GM21717 (cell line): Measurements from ENCODE around the gene MUS81.

Experiments used
- ATAC-seq: cut with Tn5 transposase; IDR thresholded peaks from one replicate; pipeline ENCODE4 v1.9.1; 2021; ENCODE audit warnings: mild to moderate bottlenecking, moderate library complexity; ENCODE audit not compliant: unreplicated experiment

The MUS81 gene

DNA sequence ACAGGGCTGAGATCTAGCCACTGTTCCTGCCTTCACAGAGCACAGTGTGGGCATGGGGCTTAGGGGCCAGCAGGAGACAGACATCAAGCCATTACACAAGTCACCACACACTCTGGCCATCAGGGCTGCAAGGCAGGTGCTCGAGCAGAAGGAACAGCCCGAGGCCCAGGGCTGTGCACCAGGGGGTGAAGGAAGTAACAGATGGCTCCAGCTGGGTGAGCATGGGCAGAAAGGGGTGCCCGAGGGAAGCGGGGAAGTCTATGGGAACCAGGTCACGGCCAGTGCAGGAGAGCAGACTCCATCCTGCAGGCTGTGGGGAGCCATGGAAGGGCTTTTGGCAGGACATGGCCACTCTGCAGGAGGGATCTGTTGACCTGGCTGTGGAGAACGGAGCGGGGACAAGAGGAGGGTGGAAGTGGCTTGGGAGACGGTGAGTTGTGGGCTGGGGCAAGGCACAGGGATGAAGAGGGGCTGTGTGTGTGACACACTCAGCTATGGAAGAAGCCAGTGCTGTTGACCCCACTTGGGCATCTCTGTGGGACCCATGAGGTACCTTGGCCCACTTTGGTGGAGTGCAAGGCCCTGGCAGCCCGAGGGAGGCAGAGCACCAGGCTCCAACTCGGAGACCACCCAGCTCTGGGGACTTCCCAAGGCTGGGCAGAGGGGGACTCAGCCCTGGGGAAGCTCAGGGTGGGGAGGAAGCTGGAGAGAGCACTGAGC lies 55.0 kb downstream of the MUS81 start:
- no peak for ATAC-seq

DNA sequence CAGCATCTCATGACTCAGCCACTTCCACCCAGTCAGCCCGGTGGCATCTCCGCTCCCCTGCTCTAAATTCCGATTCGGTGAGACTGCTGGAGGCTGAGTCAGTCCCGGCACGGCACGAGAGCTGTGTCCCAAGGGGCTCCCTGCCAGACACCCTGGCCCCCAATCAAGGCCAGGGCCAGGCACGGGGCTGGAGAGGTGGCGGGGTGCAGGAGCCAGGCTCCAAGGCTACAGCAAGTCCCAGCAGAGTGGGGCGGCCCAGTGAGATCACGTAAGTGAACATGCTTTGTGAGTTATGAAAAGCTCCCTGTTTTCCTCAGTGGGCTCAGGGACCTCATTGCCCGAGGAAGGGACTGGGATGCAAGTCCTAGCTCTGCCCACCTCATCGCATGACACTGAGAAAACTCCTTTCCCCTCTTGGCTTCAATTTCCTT lies 55.6 kb downstream of the MUS81 start:
- no peak for ATAC-seq
